RWPE2 (cell line): Measurements from ENCODE around the gene MFRP.
A peak's percentile ranks its signal among the peaks of the same experiment; 100 is the strongest.

Experiments used
- ATAC-seq: fragments of 200-7000 bp; cut with Tn5 transposase; 3 replicates; pipeline ENCODE4 v1.9.1; 2021; ENCODE audit warnings: low read depth
- DNase-seq: peaks from one replicate; pipeline ENCODE4 v3.0.0-alpha.2; 2020; ENCODE audit warnings: low spot score
- H3K27ac ChIP-seq: fragments of 450-650 bp; 2 replicates; pipeline ENCODE4 v1.5.1; 2017; ENCODE audit warnings: mild to moderate bottlenecking; ENCODE audit not compliant: poor library complexity, severe bottlenecking
- H3K27me3 ChIP-seq: fragments of 250-450 bp; sonication (Bioruptor Pico); 2 replicates; pipeline ENCODE4 v1.5.1; 2021; ENCODE audit warnings: mild to moderate bottlenecking, moderate library complexity; ENCODE audit not compliant: insufficient read depth, poor library complexity, severe bottlenecking
- H3K36me3 ChIP-seq: fragments of 250-450 bp; sonication (Bioruptor Pico); 2 replicates; pipeline ENCODE4 v1.5.1; 2020; ENCODE audit warnings: low read depth, mild to moderate bottlenecking, moderate library complexity
- H3K4me1 ChIP-seq: fragments of 250-450 bp; sonication (Bioruptor Pico); 2 replicates; pipeline ENCODE4 v1.5.1; 2021; ENCODE audit warnings: mild to moderate bottlenecking, moderate library complexity; ENCODE audit not compliant: insufficient read depth, poor library complexity, severe bottlenecking
- H3K4me3 ChIP-seq: fragments of 250-450 bp; sonication (Bioruptor Pico); 2 replicates; pipeline ENCODE4 v1.5.1; 2021; ENCODE audit warnings: mild to moderate bottlenecking, moderate library complexity; ENCODE audit not compliant: severe bottlenecking
- H3K9me3 ChIP-seq: fragments of 250-450 bp; sonication (Bioruptor Pico); 2 replicates; pipeline ENCODE4 v1.5.1; 2021; ENCODE audit warnings: mild to moderate bottlenecking, moderate library complexity; ENCODE audit not compliant: severe bottlenecking
- TF ChIP-seq, protein P1 (sequence below): fragments of 450-650 bp; IDR thresholded peaks from one replicate; pipeline ENCODE4 v1.5.1; 2017; ENCODE audit warnings: mild to moderate bottlenecking, moderate library complexity; ENCODE audit not compliant: poor library complexity, severe bottlenecking

The MFRP gene

DNA sequence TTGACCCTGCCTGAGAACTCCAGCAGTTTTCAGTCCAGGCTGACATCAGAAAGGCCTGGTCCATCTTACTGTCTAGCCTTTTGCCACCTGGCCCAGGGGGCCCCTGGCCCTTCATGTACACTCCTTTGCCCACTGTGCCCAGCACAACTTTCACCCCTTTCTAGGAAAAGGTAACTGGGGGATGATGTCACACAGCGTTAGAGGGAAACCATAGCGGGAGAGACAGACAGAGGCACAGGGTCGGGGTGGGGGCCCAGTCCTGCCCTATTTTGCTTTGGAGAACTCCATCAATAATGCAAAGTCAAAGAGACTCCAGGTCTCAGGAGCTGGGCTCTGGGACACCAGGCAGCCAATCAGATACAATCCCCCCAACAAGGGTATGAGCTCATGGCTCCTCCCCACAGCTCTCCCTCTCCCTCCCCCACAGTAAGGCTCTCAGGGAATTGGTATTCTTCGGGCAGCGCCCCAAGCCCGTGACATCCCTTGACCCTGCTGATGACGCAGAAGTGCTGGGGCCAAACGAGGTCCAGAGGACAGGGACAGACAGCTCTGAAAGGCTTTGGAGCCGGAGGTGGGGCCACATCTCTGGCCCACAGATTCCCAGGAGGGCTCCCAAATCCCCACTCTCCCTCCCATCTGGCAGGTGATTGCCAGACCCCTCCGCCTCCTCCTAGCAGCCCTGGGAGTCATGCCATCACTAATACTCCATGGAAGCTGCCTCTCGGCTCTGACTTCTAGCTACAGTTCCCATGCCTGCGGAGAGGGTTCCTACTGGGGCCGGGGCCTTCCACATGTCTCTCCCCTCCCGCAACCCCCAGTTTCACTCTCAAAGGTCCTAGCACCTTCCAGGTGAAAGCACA, 29.1 kb upstream of the MFRP start:
- peaks cover 29% of the 10 kb centered on the region for H3K4me1 ChIP-seq
- H3K27ac ChIP-seq, result peak overlapping the region; percentile 36

DNA sequence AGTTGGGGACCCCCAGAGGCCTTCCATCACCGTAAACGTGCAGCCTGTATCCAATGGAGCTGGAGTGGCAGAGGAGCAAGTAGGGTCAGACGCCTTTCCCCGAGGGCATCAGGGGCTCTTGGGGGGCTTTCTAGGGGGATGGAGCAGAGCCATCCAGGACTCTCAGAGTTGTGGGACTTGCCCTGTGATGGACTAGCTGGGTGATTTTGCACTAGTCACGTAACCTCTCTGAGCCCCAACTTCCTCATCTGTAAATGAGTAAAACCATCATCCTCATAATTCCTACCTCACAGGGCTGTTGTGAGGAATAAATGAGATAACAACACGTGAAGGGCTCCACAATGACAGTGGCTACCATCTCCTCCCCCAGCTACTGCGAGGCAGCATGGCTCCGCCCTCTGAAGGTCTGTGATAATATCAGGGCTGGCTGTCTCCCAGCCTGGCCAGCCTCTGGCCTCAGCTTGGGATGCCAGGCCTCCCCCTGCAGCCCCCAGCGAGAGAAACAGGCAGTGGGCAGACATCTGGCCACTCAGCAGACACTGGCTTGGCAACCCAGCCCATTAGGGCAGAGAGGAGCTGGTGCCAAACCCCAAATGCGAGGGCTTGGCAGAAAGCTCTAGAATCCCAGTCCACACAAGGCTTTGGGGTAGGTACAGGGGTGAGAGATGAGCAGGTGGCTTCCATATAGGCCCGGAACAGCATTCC, 28.3 kb upstream of the MFRP start:
- TF ChIP-seq, protein P1, sequence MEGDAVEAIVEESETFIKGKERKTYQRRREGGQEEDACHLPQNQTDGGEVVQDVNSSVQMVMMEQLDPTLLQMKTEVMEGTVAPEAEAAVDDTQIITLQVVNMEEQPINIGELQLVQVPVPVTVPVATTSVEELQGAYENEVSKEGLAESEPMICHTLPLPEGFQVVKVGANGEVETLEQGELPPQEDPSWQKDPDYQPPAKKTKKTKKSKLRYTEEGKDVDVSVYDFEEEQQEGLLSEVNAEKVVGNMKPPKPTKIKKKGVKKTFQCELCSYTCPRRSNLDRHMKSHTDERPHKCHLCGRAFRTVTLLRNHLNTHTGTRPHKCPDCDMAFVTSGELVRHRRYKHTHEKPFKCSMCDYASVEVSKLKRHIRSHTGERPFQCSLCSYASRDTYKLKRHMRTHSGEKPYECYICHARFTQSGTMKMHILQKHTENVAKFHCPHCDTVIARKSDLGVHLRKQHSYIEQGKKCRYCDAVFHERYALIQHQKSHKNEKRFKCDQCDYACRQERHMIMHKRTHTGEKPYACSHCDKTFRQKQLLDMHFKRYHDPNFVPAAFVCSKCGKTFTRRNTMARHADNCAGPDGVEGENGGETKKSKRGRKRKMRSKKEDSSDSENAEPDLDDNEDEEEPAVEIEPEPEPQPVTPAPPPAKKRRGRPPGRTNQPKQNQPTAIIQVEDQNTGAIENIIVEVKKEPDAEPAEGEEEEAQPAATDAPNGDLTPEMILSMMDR, result no peak
- ATAC-seq (no peak), DNase-seq (no peak)
- H3K9me3 ChIP-seq, result no peaks in the 10 kb centered on the region
- no peak overlapping the region for H3K27ac ChIP-seq
- H3K4me3 ChIP-seq, result no peak overlapping the region
- no peaks in the 10 kb centered on the region for H3K36me3 ChIP-seq
- no peaks in the 10 kb centered on the region for H3K27me3 ChIP-seq
- peaks cover 29% of the 10 kb centered on the region for H3K4me1 ChIP-seq

More for the DNA sequence above, 29.1 kb upstream of the MFRP start:
- no peaks in the 10 kb centered on the region for H3K9me3 ChIP-seq
- DNase-seq (no peak), ATAC-seq (no peak)
- no peaks in the 10 kb centered on the region for H3K36me3 ChIP-seq
- no peaks in the 10 kb centered on the region for H3K27me3 ChIP-seq
- TF ChIP-seq, protein P1, result no peak
- no peak overlapping the region for H3K4me3 ChIP-seq

DNA sequence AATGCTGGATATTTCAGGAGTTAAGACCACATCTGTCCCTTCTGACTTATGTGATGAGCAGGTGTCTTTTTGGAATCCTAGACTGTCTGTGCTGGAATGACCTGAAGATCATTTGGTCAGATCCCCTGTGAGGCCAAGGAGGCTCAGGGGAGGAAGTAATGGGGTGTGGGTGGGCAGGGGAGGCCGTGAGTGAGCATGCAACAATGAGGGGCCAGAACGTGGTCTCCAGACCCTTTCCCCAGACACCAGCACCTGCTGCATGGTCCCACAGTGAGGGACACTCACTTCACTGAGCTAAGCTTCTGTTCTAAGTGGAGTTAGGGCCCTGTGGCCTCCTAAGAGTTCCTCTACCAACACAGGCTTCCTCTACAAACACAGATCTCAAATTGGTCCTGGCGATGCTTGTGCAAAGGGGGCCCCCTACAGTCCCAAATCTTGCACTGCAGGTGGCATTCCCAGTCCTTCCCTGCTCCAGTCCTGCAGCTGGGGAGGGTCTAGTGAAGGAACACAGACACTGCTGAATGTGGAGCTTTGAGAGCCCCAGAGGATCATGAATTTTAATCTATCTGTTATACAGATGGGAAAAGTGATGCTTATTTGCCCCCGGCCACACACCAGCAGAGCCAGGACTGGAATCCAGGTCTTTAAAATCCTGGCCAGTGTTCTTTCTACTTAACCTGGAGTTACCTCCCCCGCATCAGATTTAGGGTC, 27.6 kb upstream of the MFRP start:
- peak; percentile 30; the same call in 1 of the 3 replicates for ATAC-seq
- Histone ChIP-seq H3K9me3 (no peaks in the 10 kb centered on the region), H3K36me3 (no peaks in the 10 kb centered on the region), H3K4me1 (peaks cover 33% of the 10 kb centered on the region), H3K4me3 (no peak overlapping the region), H3K27ac (no peak overlapping the region), H3K27me3 (no peaks in the 10 kb centered on the region)
- TF ChIP-seq, protein P1, result peak; percentile 77
- DNase-seq, result no peak

DNA sequence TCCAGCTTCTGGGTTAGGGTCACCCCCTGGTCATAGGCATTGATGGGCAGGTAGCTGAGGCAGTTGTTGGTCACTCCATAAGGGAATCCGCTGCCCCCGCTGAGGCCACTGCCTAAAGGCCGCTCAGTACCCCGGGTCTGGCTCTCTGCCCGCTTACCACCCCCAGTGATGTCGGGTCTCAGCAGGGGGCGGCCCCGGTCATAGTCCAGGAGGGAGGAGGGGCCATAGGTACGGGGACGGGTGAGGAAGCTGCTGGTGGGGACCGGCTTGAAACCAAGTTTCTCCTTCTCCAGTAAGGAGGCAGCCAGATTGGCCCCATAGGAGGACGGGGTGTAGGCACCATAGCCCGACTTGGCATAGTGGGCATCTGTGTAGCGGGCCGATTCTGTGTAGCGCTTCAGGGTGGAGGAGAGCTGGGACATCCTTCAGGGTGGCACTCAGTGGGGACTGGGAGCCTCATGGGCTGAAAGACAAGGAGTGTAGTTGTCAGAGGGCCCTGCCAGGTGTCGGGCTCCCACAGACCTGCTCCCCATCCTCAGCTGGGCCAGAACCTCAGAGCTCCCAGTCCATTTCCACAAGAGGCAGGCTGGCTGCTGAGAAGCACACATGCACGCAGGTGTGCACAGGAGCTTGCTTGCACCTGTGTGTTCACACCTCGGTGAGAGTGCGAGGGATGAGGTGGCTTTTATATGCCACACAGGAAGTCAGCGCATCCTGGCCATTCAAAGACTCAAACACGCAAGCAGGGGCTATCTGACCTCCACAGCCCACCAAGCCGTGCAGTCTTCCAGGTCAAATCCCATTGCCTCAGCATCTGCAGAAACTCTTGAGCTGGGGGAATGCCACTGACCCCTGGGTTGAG, 26.8 kb upstream of the MFRP start:
- Histone ChIP-seq H3K9me3 (no peaks in the 10 kb centered on the region), H3K27ac (no peak overlapping the region), H3K27me3 (no peaks in the 10 kb centered on the region), H3K4me3 (no peak overlapping the region), H3K4me1 (peaks cover 41% of the 10 kb centered on the region), H3K36me3 (no peaks in the 10 kb centered on the region)
- TF ChIP-seq, protein P1, result no peak
- ATAC-seq (no peak), DNase-seq (no peak)
